ENCODE measurements around the gene FZR1.

DNA sequence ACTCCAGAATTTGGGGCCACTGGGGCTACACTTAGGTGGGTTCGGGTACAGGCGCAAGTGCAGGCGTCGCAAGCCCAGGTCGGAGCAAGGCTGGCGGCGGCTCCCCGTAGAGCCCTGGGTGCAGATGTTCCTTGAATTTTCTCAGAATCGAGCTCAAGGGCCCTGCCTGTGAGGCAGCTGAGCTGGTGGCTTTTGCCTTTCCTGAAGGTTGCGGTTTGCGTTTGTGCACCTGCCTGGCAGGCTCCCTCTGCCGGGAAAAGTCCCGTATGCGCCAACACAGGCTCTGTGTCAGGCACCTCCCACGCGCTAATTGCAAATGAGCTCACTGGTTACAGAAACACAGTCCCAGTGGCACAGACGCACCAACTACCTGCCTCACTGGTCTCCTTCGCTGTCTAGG is 11.6 kb upstream of the FZR1 start:
- no peak for TF ChIP-seq CTCF (IDR thresholded peaks at IDR 0.05; ENCODE audit: control extremely low read depth in 1 of 3, insufficient read depth in 1 of 3, low read depth in 1 of 3, low read length in 3 of 3)
- TF ChIP-seq POLR2AphosphoS5 (IDR thresholded peaks at IDR 0.05; ENCODE audit: low read depth, low read length) = no peak
- TF ChIP-seq NANOG (IDR thresholded peaks at IDR 0.05; ENCODE audit: insufficient read depth, low read depth, low read length, poor library complexity, severe bottlenecking) = no peak
- no peak for TF ChIP-seq RBBP5 (IDR thresholded peaks at IDR 0.05; ENCODE audit: borderline replicate concordance, low read depth, low read length)
- TF ChIP-seq MAFK (IDR thresholded peaks at IDR 0.05; ENCODE audit: low read depth, low read length) = no peak
- no peak for TF ChIP-seq SIRT6 (IDR thresholded peaks at IDR 0.05; ENCODE audit: low read length)
- no peak for TF ChIP-seq YY1 (IDR thresholded peaks at IDR 0.05; ENCODE audit: low read depth, low read length)
- no peak for TF ChIP-seq HDAC2 (IDR thresholded peaks at IDR 0.05; ENCODE audit: borderline replicate concordance in 1 of 2, low read depth in 2 of 2, low read length in 2 of 2)
